Measurements from ENCODE around the gene LRRC8E. TPM values are rescaled to one million over a fixed set of nuclear protein-coding genes. Genes with fewer than 3 reads are reported as not detected.

The LRRC8E gene
- total RNA-seq, 1 experiment from 2014 or later = 18.1 TPM

- CTCF ChIA-PET = no interaction called here
- RAD21 ChIA-PET (ENCODE audit: low non-redundant PET in 1 of 2, low total read pairs in 2 of 2, uncharacterized antibody in 2 of 2, unreplicated experiment in 2 of 2) = no interaction called here
- no peak overlapping the region for H3K4me2 ChIP-seq (ENCODE audit: low read length)
- no peaks in the 10 kb centered on the region for H4K20me1 ChIP-seq (ENCODE audit: insufficient read depth)
- H3K4me3 ChIP-seq (replicated peaks in 1 of 2; ENCODE audit: low read depth in 1 of 2, low read length in 2 of 2) = no peak overlapping the region
- TF ChIP-seq EGR1 (IDR thresholded peaks at IDR 0.05; ENCODE audit: low read depth) (no peak), TCF7L2 (IDR thresholded peaks at IDR 0.05; ENCODE audit: borderline replicate concordance, extremely low read depth, insufficient read depth, insufficient read length) (no peak), CTCF (IDR thresholded peaks at IDR 0.05 in 2 of 3, conservative IDR thresholded peaks at IDR 0.05 in 1 of 3; ENCODE audit: borderline replicate concordance in 1 of 3, insufficient read depth in 1 of 3, low read depth in 2 of 3, low read length in 2 of 3) (no peak), POLR2AphosphoS5 (IDR thresholded peaks at IDR 0.05; ENCODE audit: low read depth, low read length) (no peak), SP1 (IDR thresholded peaks at IDR 0.05; ENCODE audit: low read depth) (no peak), FOSL1 (IDR thresholded peaks at IDR 0.05; ENCODE audit: low read depth) (no peak), ZNF274 (IDR thresholded peaks at IDR 0.05; ENCODE audit: low read depth, low read length) (no peak), CEBPB (IDR thresholded peaks at IDR 0.05; ENCODE audit: low read depth) (no peak), ELF1 (IDR thresholded peaks at IDR 0.05; ENCODE audit: borderline replicate concordance, low read depth) (no peak), CBX3 (IDR thresholded peaks at IDR 0.05; ENCODE audit: low read depth) (no peak), SRF (IDR thresholded peaks at IDR 0.05; ENCODE audit: low read depth) (no peak), EZH2 (IDR thresholded peaks at IDR 0.05) (no peak), ZBTB33 (IDR thresholded peaks at IDR 0.05; ENCODE audit: extremely low read depth, insufficient replicate concordance, low read length) (no peak), JUND (IDR thresholded peaks at IDR 0.05) (no peak), MAX (IDR thresholded peaks at IDR 0.05) (no peak), REST (IDR thresholded peaks at IDR 0.05; ENCODE audit: low read depth) (no peak), EZH2phosphoT487 (IDR thresholded peaks at IDR 0.05; ENCODE audit: borderline replicate concordance) (no peak)
- no peaks in the 10 kb centered on the region for H3K27me3 ChIP-seq (ENCODE audit: insufficient read depth, low read length)
- POLR2A ChIA-PET = interaction anchor here (0.6 kb wide), 1 partner anchor 517 kb away, joined by 3 read pairs; the partner anchor contains the start of gene MARCHF2
- H3K79me2 ChIP-seq (ENCODE audit: insufficient read depth, low read length) = peaks cover 26% of the 10 kb centered on the region
- DNase-seq (ENCODE audit: low read depth, low spot score) (no peak), ATAC-seq (no peak)
- no peak overlapping the region for H3K27ac ChIP-seq (ENCODE audit: low read depth, low read length)
- no peak overlapping the region for H2AFZ ChIP-seq (ENCODE audit: low read depth, low read length, poor library complexity, severe bottlenecking)
- peaks cover 0 to 9% of the 10 kb centered on the region in 2 experiments; a peak in 2 of 4 replicates for H3K36me3 ChIP-seq (ENCODE audit: control insufficient read depth in 1 of 2, insufficient read depth in 2 of 2, low read length in 2 of 2)
- no peaks in the 10 kb centered on the region for H3K9me2 ChIP-seq (ENCODE audit: insufficient read depth)
- H3K9ac ChIP-seq (ENCODE audit: low read length) = no peak overlapping the region
- no peaks in the 10 kb centered on the region; a peak in 1 of 4 replicates for H3K4me1 ChIP-seq (ENCODE audit: control insufficient read depth in 1 of 2, insufficient read depth in 2 of 2, low read length in 2 of 2)
- no peaks in the 10 kb centered on the region for H3K9me3 ChIP-seq (ENCODE audit: control insufficient read depth in 1 of 2, insufficient read depth in 1 of 2, low read depth in 1 of 2, low read length in 2 of 2)
- intact Hi-C loops (cut with micrococcal nuclease) = no loop called here
- BruUV-seq (replicated peaks) = no TSS peak
These were observed 7.3 kb downstream of the LRRC8E start for GRCh38 chr19:7895565-7895964.

Data from HCT116 (cell line).